NAMALWA (cell line): ENCODE data around the gene CYSRT1.

ENCODE experiments used
- DNase-seq: peaks from one replicate; pipeline ENCODE4 v3.0.0-alpha.2; 2015; ENCODE audit warnings: low spot score

The CYSRT1 gene

DNA sequence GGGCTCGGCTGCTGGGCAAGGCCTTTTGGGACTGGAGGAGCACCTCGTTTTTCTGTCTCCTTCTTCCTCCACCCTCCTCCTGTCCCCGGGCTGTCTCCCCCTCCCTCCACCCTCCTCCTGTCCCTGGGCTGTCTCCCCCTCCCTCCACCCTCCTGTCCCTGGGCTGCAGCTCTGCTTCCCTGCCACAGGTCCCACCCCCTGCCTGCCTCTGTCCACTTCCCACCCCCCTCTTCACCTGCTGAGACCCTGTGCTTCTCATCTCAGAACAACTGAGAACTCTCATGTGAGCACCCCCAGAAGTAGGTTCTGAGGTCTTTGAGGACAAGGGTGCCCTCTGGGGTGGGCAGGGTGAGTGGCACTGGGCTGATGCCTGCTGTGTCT is 46.7 kb downstream of the CYSRT1 start:
- no peak for DNase-seq

DNA sequence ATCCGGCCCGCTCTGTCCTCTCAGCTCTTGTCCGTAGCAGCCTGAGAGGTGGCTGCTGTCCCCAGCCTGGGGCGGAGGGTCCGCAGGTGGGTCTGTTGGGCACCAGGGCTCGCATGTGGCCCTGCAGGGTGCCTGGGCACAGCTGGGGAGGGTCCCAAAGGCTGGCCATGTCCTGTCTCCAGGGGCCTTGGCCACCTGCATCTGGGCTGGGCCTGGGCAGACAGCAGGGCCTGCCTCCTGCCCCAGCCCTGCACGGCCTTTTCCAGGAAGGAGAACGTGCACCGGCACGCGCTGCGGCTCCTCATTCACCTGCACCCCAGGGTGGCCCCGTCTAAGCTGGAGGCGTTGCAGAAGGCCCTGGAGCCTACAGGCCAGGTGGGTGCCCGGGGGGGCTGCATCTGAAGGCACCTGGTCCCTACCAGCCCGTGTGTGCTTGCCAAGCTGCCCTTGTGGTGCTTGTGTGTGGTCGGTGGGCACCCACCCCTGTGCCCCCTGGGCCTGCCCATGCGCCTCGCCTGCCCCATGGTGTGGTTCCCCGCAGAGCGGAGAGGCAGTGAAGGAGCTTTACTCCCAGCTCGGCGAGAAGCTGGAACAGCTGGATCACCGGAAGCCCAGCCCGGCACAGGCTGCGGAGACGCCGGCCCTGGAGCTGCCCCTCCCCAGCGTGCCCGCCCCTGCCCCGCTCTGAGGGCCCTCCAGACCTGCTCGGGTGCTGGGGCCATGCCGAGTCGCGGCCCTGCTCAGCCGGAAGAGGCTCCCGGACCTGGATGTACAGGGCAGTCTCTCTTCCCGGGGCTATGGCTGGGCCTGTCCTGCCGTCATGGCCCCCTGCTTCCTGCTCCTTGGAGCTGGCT is 47.5 kb downstream of the CYSRT1 start:
- DNase-seq, result no peak

DNA sequence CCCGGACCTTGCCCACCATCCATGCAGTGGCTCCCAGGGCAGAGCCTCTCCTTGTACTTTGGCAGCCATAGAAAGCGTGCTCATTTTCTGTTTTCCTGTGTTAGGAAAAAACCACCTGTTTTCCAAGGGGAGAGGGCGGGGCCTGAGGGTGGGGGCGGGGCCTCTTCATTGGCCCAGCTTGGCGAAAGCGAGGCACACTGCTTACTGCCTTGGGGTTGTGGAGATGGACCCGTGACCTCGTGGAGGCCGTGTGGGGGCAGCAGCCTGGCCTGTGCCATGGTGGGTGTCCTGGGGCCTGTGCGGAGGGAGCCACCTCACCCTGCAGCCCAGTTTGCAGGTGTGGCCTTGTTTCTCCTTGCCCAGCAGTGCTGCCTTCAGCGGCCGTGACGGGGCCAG is 48.1 kb downstream of the CYSRT1 start:
- DNase-seq, result no peak

DNA sequence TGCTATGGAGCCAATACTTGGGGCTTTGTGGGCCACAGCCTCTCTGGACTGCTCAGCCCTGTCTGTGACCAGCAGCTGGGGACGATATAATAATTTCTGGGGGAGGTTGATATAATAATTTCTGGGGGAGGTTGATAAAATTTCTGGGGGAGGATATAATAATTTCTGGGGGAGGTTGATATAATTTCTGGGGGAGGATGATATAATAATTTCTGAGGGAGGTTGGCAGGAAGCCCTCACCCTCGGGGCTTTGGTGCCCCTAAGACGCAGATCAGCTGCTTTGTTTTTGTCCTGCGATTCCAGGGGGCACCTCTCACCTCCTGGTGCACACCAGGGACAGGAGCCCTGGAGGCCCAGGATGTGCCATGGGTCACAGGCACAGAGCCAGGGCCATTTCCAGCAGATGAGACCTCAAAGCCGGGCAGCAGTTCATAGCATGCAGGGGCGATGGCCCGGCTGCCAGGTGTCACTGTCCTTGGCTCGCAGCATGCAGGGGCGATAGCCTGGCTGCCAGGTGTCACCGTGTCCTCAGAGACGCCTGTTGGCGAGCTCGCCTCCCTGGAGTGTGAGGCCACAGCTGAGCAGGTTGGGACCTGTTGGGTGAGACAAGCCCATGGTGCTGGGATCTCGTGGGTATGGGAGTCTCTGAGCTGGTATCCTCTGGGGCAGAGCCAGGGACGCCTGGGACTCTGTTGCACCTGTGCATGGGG is 48.8 kb downstream of the CYSRT1 start:
- DNase-seq, result peak; percentile 68

DNA sequence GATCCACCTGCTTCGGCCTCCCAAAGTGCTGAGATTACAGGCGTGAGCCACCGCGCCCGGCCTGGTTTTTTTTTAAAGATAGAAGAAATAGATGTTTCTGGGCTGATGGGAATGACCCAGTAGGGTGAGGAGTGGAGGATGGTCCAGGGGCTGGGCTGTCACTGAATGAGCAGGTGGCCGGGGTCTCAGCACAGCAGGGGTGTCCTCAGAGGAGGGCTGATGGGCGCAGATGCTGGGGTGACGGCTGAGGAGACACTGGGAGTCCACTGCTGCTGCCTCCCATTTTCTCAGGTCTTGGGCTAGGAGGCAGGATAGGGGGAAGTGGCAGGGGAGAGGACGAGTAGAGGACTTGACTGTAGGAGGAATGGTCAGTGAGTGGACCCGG is 50.2 kb downstream of the CYSRT1 start:
- no peak for DNase-seq
